Neural cell (in vitro differentiated cells): ENCODE results near the gene LIG4.

Experiments used
- CTCF ChIP-seq: fragments of 450-650 bp; IDR thresholded peaks from 2 replicates; pipeline ENCODE4 v1.5.1; 2014; ENCODE audit warnings: antibody characterized with exemption, mild to moderate bottlenecking, moderate library complexity; ENCODE audit not compliant: poor library complexity, severe bottlenecking
- EP300 ChIP-seq: fragments of 450-650 bp; conservative IDR thresholded peaks from 2 replicates; pipeline ENCODE4 v1.6.1; 2014; ENCODE audit warnings: antibody characterized with exemption, mild to moderate bottlenecking, moderate library complexity; ENCODE audit not compliant: poor library complexity, severe bottlenecking
- EZH2 ChIP-seq: fragments of 200-600, 300-800 bp; shearing (Covaris generic), sonication (generic); IDR thresholded peaks from 2 replicates; pipeline ENCODE4 v1.6.1; 2014; ENCODE audit warnings: antibody characterized with exemption, low read length, borderline replicate concordance, mild to moderate bottlenecking; ENCODE audit not compliant: insufficient read depth, poor library complexity, severe bottlenecking
- TAF1 ChIP-seq: IDR thresholded peaks from 2 replicates; pipeline ENCODE4 v1.6.1; 2012; ENCODE audit warnings: low read depth

GRCh38 chr13:108257248-108257647 is 41.9 kb upstream of the LIG4 start:
- TF ChIP-seq TAF1 (no peak), CTCF (no peak), EP300 (no peak), EZH2 (no peak)
